HepG2 (cell line): ENCODE data around the gene XXYLT1. TPM values are rescaled to one million over a fixed set of nuclear protein-coding genes. Genes with fewer than 3 reads are reported as not detected.

ENCODE experiments used
- ATAC-seq: fragments of 200-7000 bp; cut with Tn5 transposase; 3 replicates; pipeline ENCODE4 v1.9.1; 2020; ENCODE audit warnings: mild to moderate bottlenecking, moderate library complexity
- BruUV-seq: library from RNA; stranded (reverse); fragments of 400-500 nt; replicated peaks from 2 replicates; lab custom pipeline; 2021; lab: Mats Ljungman, UMichigan
- CTCF ChIA-PET: fragments of 300-600 bp; formaldehyde crosslinking; extraction: SDS; loops from one replicate; lab custom pipeline; 2021; ENCODE audit warnings: low total read pairs, inconsistent platforms, low intra/inter-chr PET ratio; lab: Yijun Ruan, JAX
- POLR2A ChIA-PET: fragments of 350-600 bp; sonication (Branson Sonifier 250); formaldehyde crosslinking; loops from one replicate; lab custom pipeline; 2020; ENCODE audit warnings: antibody characterized with exemption, inconsistent platforms; lab: Yijun Ruan, JAX
- DNase-seq: peaks from one replicate; pipeline ENCODE4 v3.0.0-alpha.2; 2015; ENCODE audit warnings: low spot score
- FAIRE-seq: peaks from 3 replicates; lab custom pipeline; 2011; peaks lifted over from hg19 to GRCh38; lab: Jason Lieb, UNC
- H2AFZ ChIP-seq: one replicate; pipeline ENCODE4 v1.6.1; 2011; ENCODE audit warnings: low read length, inconsistent platforms
- H3K27ac ChIP-seq: fragments of 300-600 bp; 3 replicates; pipeline ENCODE4 v1.8.0; 2011; ENCODE audit warnings: mixed run types, mild to moderate bottlenecking, mixed read lengths, low read length, inconsistent platforms; ENCODE audit not compliant: insufficient read depth; ENCODE audit errors: extremely low read length
- H3K27me3 ChIP-seq, 2 experiments: fragments of 200-600 bp in 1 of 2; 2 replicates in 1 of 2; 3 replicates in 1 of 2; pipeline versions ENCODE4 v1.6.0 to v1.8.0; 2011; ENCODE audit warnings: low read length in 2 of 2, mild to moderate bottlenecking in 2 of 2, moderate library complexity in 2 of 2, inconsistent platforms in 1 of 2; ENCODE audit not compliant: insufficient read depth in 2 of 2, control insufficient read depth in 1 of 2
- H3K36me3 ChIP-seq, 2 experiments: fragments of 200-600 bp in 1 of 2; replicated peaks in 1 of 2; 2 replicates in 1 of 2; 3 replicates in 1 of 2; pipeline versions ENCODE4 v1.5.1 to v1.8.0; 2011; ENCODE audit warnings: low read length in 2 of 2, inconsistent platforms in 1 of 2; ENCODE audit not compliant: insufficient read depth in 2 of 2, control insufficient read depth in 1 of 2
- H3K4me1 ChIP-seq: 2 replicates; pipeline ENCODE4 v1.5.1; 2012; ENCODE audit warnings: low read length, inconsistent platforms; ENCODE audit not compliant: insufficient read depth
- H3K4me2 ChIP-seq: 2 replicates; pipeline ENCODE4 v1.6.0; 2011; ENCODE audit warnings: low read depth, low read length, inconsistent platforms
- H3K4me3 ChIP-seq, 3 experiments: fragments of 200-600 bp in 1 of 3; sonication (generic), shearing (Covaris generic) in 1 of 3; replicated peaks in 1 of 3; 2 replicates each; pipeline ENCODE4 v1.5.1; 2011 to 2016; ENCODE audit warnings: low read length in 3 of 3, inconsistent platforms in 2 of 3, low read depth in 2 of 3, mild to moderate bottlenecking in 2 of 3, control low read depth in 1 of 3, mixed read lengths in 1 of 3; ENCODE audit not compliant: insufficient read depth in 1 of 3
- H3K79me2 ChIP-seq: one replicate; pipeline ENCODE4 v1.6.1; 2011; ENCODE audit warnings: low read length, inconsistent platforms; ENCODE audit not compliant: insufficient read depth
- H3K9ac ChIP-seq: 2 replicates; pipeline ENCODE4 v1.6.0; 2011; ENCODE audit warnings: mild to moderate bottlenecking, low read depth, low read length, inconsistent platforms; ENCODE audit not compliant: insufficient read depth
- H3K9me3 ChIP-seq: 2 replicates; pipeline ENCODE4 v1.5.1; 2012; ENCODE audit warnings: mild to moderate bottlenecking, low read length
- H4K20me1 ChIP-seq: 2 replicates; pipeline ENCODE4 v1.6.0; 2011; ENCODE audit warnings: inconsistent platforms, mild to moderate bottlenecking, low read length, moderate library complexity; ENCODE audit not compliant: insufficient read depth
- AHR ChIP-seq: IDR thresholded peaks from 2 replicates; pipeline ENCODE4 v1.6.1; 2018; ENCODE audit warnings: missing genetic modification reagents, missing compliant biosample characterization
- ERF ChIP-seq: IDR thresholded peaks from 2 replicates; pipeline ENCODE4 v1.6.1; 2018; ENCODE audit warnings: missing biosample characterization, missing genetic modification reagents
- FOXC1 ChIP-seq: sonication (generic); formaldehyde crosslinking; IDR thresholded peaks from 2 replicates; pipeline ENCODE4 v1.8.0; 2022; ENCODE audit warnings: mild to moderate bottlenecking, missing genetic modification reagents, borderline replicate concordance
- HHEX ChIP-seq: IDR thresholded peaks from 2 replicates; pipeline ENCODE4 v1.6.1; 2016; ENCODE audit warnings: control low read depth
- HNRNPLL ChIP-seq: fragments of 200-400 bp; formaldehyde crosslinking; IDR thresholded peaks from 2 replicates; pipeline ENCODE4 v1.6.1; 2017; ENCODE audit warnings: mild to moderate bottlenecking, low read depth, low read length; ENCODE audit not compliant: poor library complexity, severe bottlenecking
- IRF2 ChIP-seq: IDR thresholded peaks from 2 replicates; pipeline ENCODE4 v1.6.1; 2018; ENCODE audit warnings: missing genetic modification reagents, missing compliant biosample characterization
- KLF9 ChIP-seq: IDR thresholded peaks from 2 replicates; pipeline ENCODE4 v1.6.1; 2016; ENCODE audit warnings: low read depth
- NR2C2 ChIP-seq: sonication (generic); formaldehyde crosslinking; IDR thresholded peaks from 2 replicates; pipeline ENCODE4 v1.4.0; 2020; ENCODE audit warnings: missing genetic modification reagents, mild to moderate bottlenecking, moderate library complexity, borderline replicate concordance
- ZC3H13 ChIP-seq: sonication (generic); formaldehyde crosslinking; IDR thresholded peaks from 2 replicates; pipeline ENCODE4 v1.8.1; 2023; ENCODE audit warnings: mild to moderate bottlenecking, missing genetic modification reagents, moderate library complexity
- ZNF549 ChIP-seq: sonication (generic); formaldehyde crosslinking; IDR thresholded peaks from 2 replicates; pipeline ENCODE4 v1.5.0; 2020; ENCODE audit warnings: missing genetic modification reagents
- ZNF652 ChIP-seq: IDR thresholded peaks from 2 replicates; pipeline ENCODE4 v1.6.1; 2016; ENCODE audit warnings: low read depth, borderline replicate concordance
- WGBS: methylation state at CpG from one replicate; pipeline ENCODE4 v1.1.6; 2017; ENCODE audit warnings: low lambda C conversion rate; 5-methylcytosine and 5-hydroxymethylcytosine counted together
- in situ Hi-C: cut with HindIII; loops from 2 replicates; pipeline ENCODE4 v1.10.0; 2017; ENCODE audit warnings: low pct_unique_long_range_greater_than_20kb; ENCODE audit not compliant: extremely low pct_ligation_motif_present
- intact Hi-C: fragments of 100-400 bp; cut with micrococcal nuclease; formaldehyde crosslinking; loops from one replicate; pipeline ENCODE4 v1.10.0; 2022; ENCODE audit not compliant: unreplicated experiment
- polyA plus RNA-seq, 8 experiments: library from polyadenylated mRNA; depleted of rRNA in 3 of 8; stranded (reverse) in 7 of 8; unstranded in 1 of 8; fragments of >200 nt; fragmentation: Illumina TruSeq in 4 of 8; extraction: Trizol in 4 of 8; gene quantifications; 2 replicates each; pipeline versions ENCODE4 v1.2.1 to v1.2.3, GENCODE V29; 2011 to 2016; ENCODE audit warnings: low read depth in 4 of 8, missing spikeins in 1 of 8, mixed read lengths in 1 of 8; ENCODE audit not compliant: insufficient read depth in 1 of 8
- total RNA-seq, 5 experiments: library from RNA; depleted of rRNA; stranded (reverse); fragments of >200 nt; fragmentation: Illumina TruSeq; extraction: Trizol; gene quantifications; 2 replicates each; pipeline ENCODE4 v1.2.3, GENCODE V29; 2016; ENCODE audit warnings: low read depth in 1 of 5
- TF ChIP-seq, protein P1 (sequence below): sonication (generic); formaldehyde crosslinking; IDR thresholded peaks from 2 replicates; pipeline ENCODE4 v1.4.0; 2020; ENCODE audit warnings: missing genetic modification reagents
- TF ChIP-seq, protein P2 (sequence below): sonication (generic); formaldehyde crosslinking; IDR thresholded peaks from 2 replicates; pipeline ENCODE4 v1.4.0; 2020; ENCODE audit warnings: missing genetic modification reagents, borderline replicate concordance
- TF ChIP-seq, protein P3 (sequence below): sonication (generic); formaldehyde crosslinking; IDR thresholded peaks from 2 replicates; pipeline ENCODE4 v1.9.0; 2021; ENCODE audit warnings: mild to moderate bottlenecking, missing genetic modification reagents

Gene XXYLT1
- total and polyA plus RNA-seq, 2 of the 13 experiments (the other 11 are each of a cell fraction or from before 2014, with no cell fraction given) = 17.7 to 19.0 TPM

DNA sequence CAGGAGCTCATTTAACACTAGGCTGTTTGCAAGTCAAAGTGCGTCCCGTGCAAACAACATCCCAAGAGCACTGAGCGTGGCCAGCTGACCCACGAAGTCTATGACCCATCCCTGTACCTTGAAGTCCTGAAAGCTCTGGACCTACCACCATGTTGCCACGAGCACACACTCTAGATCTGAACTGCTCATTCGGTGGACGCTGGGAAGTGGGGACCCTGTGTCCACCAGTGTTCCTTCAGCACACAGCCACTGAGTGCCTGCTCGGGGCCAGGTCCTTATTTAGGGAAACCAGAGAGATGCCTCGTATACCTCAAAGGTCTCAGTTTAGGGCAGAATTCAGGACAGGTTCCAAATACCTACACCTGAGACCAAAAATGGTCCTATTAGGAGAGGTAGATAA lies 236.9 kb downstream of the XXYLT1 start:
- intact Hi-C loops (loop anchor here (10.0 kb wide), 1 partner anchor 71 kb away; no protein-coding TSS in a partner anchor), in situ Hi-C loops (loop anchor here (5.0 kb wide), 1 partner anchor 73 kb away; no protein-coding TSS in a partner anchor)
- BruUV-seq = no TSS peak
- Histone ChIP-seq H3K4me2 (peak overlapping the region; percentile 36; the same call in 1 of the 2 replicates), H3K79me2 (no peaks in the 10 kb centered on the region), H3K36me3 (no peaks in the 10 kb centered on the region), H3K27me3 (peaks cover 0 to 41% of the 10 kb centered on the region in 2 experiments; a peak in 4 of 5 replicates), H2AFZ (no peak overlapping the region), H3K9me3 (no peaks in the 10 kb centered on the region), H3K27ac (no peak overlapping the region), H3K9ac (no peak overlapping the region), H3K4me3 (peak overlapping the region in 1 of 3 experiments; percentile 12; a peak in 1 of 6 replicates), H4K20me1 (no peaks in the 10 kb centered on the region; the same call in 1 of the 2 replicates), H3K4me1 (peaks cover 62% of the 10 kb centered on the region)
- ChIA-PET CTCF (no interaction called here), POLR2A (no interaction called here)
- ATAC-seq (peak; percentile 11), FAIRE-seq (no peak), DNase-seq (no peak)
- 11% methylated on average over 9 of the region's 9 CpGs for WGBS
- TF ChIP-seq HHEX (no peak), NR2C2 (CRISPR knock-in tag) (no peak), HNRNPLL (no peak), ERF (CRISPR knock-in tag) (no peak), ZC3H13 (no peak), AHR (CRISPR knock-in tag) (no peak), FOXC1 (CRISPR knock-in tag) (no peak), KLF9 (no peak), ZNF652 (CRISPR knock-in tag) (no peak), ZNF549 (CRISPR knock-in tag) (no peak), IRF2 (no peak)
- TF ChIP-seq, protein P1, sequence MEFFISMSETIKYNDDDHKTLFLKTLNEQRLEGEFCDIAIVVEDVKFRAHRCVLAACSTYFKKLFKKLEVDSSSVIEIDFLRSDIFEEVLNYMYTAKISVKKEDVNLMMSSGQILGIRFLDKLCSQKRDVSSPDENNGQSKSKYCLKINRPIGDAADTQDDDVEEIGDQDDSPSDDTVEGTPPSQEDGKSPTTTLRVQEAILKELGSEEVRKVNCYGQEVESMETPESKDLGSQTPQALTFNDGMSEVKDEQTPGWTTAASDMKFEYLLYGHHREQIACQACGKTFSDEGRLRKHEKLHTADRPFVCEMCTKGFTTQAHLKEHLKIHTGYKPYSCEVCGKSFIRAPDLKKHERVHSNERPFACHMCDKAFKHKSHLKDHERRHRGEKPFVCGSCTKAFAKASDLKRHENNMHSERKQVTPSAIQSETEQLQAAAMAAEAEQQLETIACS (CRISPR knock-in tag) = no peak
- TF ChIP-seq, protein P2, sequence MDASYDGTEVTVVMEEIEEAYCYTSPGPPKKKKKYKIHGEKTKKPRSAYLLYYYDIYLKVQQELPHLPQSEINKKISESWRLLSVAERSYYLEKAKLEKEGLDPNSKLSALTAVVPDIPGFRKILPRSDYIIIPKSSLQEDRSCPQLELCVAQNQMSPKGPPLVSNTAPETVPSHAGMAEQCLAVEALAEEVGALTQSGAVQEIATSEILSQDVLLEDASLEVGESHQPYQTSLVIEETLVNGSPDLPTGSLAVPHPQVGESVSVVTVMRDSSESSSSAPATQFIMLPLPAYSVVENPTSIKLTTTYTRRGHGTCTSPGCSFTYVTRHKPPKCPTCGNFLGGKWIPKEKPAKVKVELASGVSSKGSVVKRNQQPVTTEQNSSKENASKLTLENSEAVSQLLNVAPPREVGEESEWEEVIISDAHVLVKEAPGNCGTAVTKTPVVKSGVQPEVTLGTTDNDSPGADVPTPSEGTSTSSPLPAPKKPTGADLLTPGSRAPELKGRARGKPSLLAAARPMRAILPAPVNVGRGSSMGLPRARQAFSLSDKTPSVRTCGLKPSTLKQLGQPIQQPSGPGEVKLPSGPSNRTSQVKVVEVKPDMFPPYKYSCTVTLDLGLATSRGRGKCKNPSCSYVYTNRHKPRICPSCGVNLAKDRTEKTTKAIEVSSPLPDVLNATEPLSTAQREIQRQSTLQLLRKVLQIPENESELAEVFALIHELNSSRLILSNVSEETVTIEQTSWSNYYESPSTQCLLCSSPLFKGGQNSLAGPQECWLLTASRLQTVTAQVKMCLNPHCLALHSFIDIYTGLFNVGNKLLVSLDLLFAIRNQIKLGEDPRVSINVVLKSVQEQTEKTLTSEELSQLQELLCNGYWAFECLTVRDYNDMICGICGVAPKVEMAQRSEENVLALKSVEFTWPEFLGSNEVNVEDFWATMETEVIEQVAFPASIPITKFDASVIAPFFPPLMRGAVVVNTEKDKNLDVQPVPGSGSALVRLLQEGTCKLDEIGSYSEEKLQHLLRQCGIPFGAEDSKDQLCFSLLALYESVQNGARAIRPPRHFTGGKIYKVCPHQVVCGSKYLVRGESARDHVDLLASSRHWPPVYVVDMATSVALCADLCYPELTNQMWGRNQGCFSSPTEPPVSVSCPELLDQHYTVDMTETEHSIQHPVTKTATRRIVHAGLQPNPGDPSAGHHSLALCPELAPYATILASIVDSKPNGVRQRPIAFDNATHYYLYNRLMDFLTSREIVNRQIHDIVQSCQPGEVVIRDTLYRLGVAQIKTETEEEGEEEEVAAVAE (CRISPR knock-in tag) = no peak
- TF ChIP-seq, protein P3, sequence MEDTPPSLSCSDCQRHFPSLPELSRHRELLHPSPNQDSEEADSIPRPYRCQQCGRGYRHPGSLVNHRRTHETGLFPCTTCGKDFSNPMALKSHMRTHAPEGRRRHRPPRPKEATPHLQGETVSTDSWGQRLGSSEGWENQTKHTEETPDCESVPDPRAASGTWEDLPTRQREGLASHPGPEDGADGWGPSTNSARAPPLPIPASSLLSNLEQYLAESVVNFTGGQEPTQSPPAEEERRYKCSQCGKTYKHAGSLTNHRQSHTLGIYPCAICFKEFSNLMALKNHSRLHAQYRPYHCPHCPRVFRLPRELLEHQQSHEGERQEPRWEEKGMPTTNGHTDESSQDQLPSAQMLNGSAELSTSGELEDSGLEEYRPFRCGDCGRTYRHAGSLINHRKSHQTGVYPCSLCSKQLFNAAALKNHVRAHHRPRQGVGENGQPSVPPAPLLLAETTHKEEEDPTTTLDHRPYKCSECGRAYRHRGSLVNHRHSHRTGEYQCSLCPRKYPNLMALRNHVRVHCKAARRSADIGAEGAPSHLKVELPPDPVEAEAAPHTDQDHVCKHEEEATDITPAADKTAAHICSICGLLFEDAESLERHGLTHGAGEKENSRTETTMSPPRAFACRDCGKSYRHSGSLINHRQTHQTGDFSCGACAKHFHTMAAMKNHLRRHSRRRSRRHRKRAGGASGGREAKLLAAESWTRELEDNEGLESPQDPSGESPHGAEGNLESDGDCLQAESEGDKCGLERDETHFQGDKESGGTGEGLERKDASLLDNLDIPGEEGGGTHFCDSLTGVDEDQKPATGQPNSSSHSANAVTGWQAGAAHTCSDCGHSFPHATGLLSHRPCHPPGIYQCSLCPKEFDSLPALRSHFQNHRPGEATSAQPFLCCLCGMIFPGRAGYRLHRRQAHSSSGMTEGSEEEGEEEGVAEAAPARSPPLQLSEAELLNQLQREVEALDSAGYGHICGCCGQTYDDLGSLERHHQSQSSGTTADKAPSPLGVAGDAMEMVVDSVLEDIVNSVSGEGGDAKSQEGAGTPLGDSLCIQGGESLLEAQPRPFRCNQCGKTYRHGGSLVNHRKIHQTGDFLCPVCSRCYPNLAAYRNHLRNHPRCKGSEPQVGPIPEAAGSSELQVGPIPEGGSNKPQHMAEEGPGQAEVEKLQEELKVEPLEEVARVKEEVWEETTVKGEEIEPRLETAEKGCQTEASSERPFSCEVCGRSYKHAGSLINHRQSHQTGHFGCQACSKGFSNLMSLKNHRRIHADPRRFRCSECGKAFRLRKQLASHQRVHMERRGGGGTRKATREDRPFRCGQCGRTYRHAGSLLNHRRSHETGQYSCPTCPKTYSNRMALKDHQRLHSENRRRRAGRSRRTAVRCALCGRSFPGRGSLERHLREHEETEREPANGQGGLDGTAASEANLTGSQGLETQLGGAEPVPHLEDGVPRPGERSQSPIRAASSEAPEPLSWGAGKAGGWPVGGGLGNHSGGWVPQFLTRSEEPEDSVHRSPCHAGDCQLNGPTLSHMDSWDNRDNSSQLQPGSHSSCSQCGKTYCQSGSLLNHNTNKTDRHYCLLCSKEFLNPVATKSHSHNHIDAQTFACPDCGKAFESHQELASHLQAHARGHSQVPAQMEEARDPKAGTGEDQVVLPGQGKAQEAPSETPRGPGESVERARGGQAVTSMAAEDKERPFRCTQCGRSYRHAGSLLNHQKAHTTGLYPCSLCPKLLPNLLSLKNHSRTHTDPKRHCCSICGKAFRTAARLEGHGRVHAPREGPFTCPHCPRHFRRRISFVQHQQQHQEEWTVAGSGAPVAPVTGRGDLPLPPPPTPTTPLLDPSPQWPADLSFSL = no peak
